Measurements from ENCODE around the gene IL1RAPL2.

IL1RAPL2 gene

GRCh38 chrX:105191878-105192277, 625.9 kb downstream of the IL1RAPL2 start:
- TF ChIP-seq USF1 (IDR thresholded peaks at IDR 0.05), result no peak
- peak; percentile 40 for TF ChIP-seq RAD21 (IDR thresholded peaks at IDR 0.05; ENCODE audit: low read depth)

- TF ChIP-seq USF1 (IDR thresholded peaks at IDR 0.05) (no peak), EP300 (IDR thresholded peaks at IDR 0.05; ENCODE audit: borderline replicate concordance) (no peak), EGR1 (IDR thresholded peaks at IDR 0.05) (no peak), NFIC (IDR thresholded peaks at IDR 0.05) (no peak), REST (IDR thresholded peaks at IDR 0.05; ENCODE audit: low read depth) (no peak), ZBTB7A (IDR thresholded peaks at IDR 0.05; ENCODE audit: low read depth) (no peak), CEBPB (IDR thresholded peaks at IDR 0.05) (no peak), FOXM1 (IDR thresholded peaks at IDR 0.05; ENCODE audit: borderline replicate concordance, low read depth) (no peak), CREB1 (IDR thresholded peaks at IDR 0.05; ENCODE audit: low read depth) (no peak), YY1 (IDR thresholded peaks at IDR 0.05; ENCODE audit: low read depth) (no peak), RAD21 (IDR thresholded peaks at IDR 0.05; ENCODE audit: low read depth) (no peak), TCF12 (IDR thresholded peaks at IDR 0.05; ENCODE audit: low read depth) (no peak)
Measured at GRCh38 chrX:105209406-105209805, 643.4 kb downstream of the IL1RAPL2 start.

GRCh38 chrX:105210258-105210657, 644.3 kb downstream of the IL1RAPL2 start:
- TF ChIP-seq YY1 (IDR thresholded peaks at IDR 0.05; ENCODE audit: low read depth) (no peak), CEBPB (IDR thresholded peaks at IDR 0.05) (no peak), TCF12 (IDR thresholded peaks at IDR 0.05; ENCODE audit: low read depth) (no peak), TAF1 (IDR thresholded peaks at IDR 0.05; ENCODE audit: low read depth) (no peak), NFIC (IDR thresholded peaks at IDR 0.05) (no peak), EP300 (IDR thresholded peaks at IDR 0.05; ENCODE audit: borderline replicate concordance) (no peak), ZBTB7A (IDR thresholded peaks at IDR 0.05; ENCODE audit: low read depth) (no peak), USF1 (IDR thresholded peaks at IDR 0.05) (no peak), CREB1 (IDR thresholded peaks at IDR 0.05; ENCODE audit: low read depth) (no peak), MAX (IDR thresholded peaks at IDR 0.05) (no peak)

GRCh38 chrX:105211066-105211575, 645.1 kb downstream of the IL1RAPL2 start:
- TF ChIP-seq CEBPB (IDR thresholded peaks at IDR 0.05) (no peak), TCF12 (IDR thresholded peaks at IDR 0.05; ENCODE audit: low read depth) (no peak), RAD21 (IDR thresholded peaks at IDR 0.05; ENCODE audit: low read depth) (no peak), CREB1 (IDR thresholded peaks at IDR 0.05; ENCODE audit: low read depth) (no peak), TAF1 (IDR thresholded peaks at IDR 0.05; ENCODE audit: low read depth) (no peak), YY1 (IDR thresholded peaks at IDR 0.05; ENCODE audit: low read depth) (no peak), NFIC (IDR thresholded peaks at IDR 0.05) (no peak), USF1 (IDR thresholded peaks at IDR 0.05) (no peak), REST (IDR thresholded peaks at IDR 0.05; ENCODE audit: low read depth) (no peak), ZBTB7A (IDR thresholded peaks at IDR 0.05; ENCODE audit: low read depth) (no peak), EGR1 (IDR thresholded peaks at IDR 0.05) (no peak), FOXM1 (IDR thresholded peaks at IDR 0.05; ENCODE audit: borderline replicate concordance, low read depth) (no peak), TEAD4 (IDR thresholded peaks at IDR 0.05) (no peak), EP300 (IDR thresholded peaks at IDR 0.05; ENCODE audit: borderline replicate concordance) (no peak), MAX (IDR thresholded peaks at IDR 0.05) (no peak)
